Measurements from ENCODE around the gene RCCD1. TPM values are rescaled to one million over a fixed set of nuclear protein-coding genes. Genes with fewer than 3 reads are reported as not detected.

RCCD1 gene
- total and polyA plus RNA-seq, 2 of the 8 experiments (the other 6 are each of a cell fraction or from before 2014, with no cell fraction given) = 9.9 to 18.8 TPM

- FAIRE-seq (no peak), DNase-seq (ENCODE audit: low read depth in 1 of 2, low spot score in 2 of 2) (no peak)
- H3K4me3 ChIP-seq (ENCODE audit: extremely low read depth in 1 of 4, insufficient read depth in 2 of 4, low read depth in 3 of 4, low read length in 4 of 4) = no peak overlapping the region
- CTCF ChIA-PET (ENCODE audit: partially characterized antibody) = interaction anchor here (1.1 to 19.2 kb wide), 6 partner anchors 9 to 310 kb away, joined by 3 to 306 read pairs (median 6); partner anchors contain the start of genes HDDC3 and UNC45A
- peaks cover 5 to 6% of the 10 kb centered on the region in 2 experiments for H4K20me1 ChIP-seq (replicated peaks in 1 of 2; ENCODE audit: control insufficient read depth in 1 of 2, insufficient read depth in 2 of 2, low read length in 2 of 2)
- POLR2A ChIA-PET (ENCODE audit: partially characterized antibody) = interaction anchor here (0.6 to 1.4 kb wide), 6 partner anchors 8 to 86 kb away, joined by 3 to 5 read pairs (median 3); no protein-coding TSS in a partner anchor
- peaks cover 3% of the 10 kb centered on the region; the same call in 1 of the 2 replicates for H3K79me1 ChIP-seq (ENCODE audit: low read depth, low read length)
- H3K9me3 ChIP-seq (ENCODE audit: insufficient read depth in 2 of 2, low read depth in 1 of 2, low read length in 1 of 2) = no peaks in the 10 kb centered on the region
- H3K23ac ChIP-seq (ENCODE audit: insufficient read length) = no peak overlapping the region
- peaks cover 0 to 6% of the 10 kb centered on the region in 2 experiments; a peak in 1 of 4 replicates for H3K79me2 ChIP-seq (ENCODE audit: control insufficient read depth in 1 of 2, insufficient read depth in 2 of 2, low read length in 2 of 2)
- peaks cover 9 to 48% (median 30%) of the 10 kb centered on the region in 4 experiments for H3K36me3 ChIP-seq (ENCODE audit: control insufficient read depth in 2 of 4, insufficient read depth in 4 of 4, low read length in 3 of 4)
- no peak overlapping the region for H3K18ac ChIP-seq (ENCODE audit: extremely low read depth, low read length)
- TF ChIP-seq KDM5A (IDR thresholded peaks at IDR 0.05; ENCODE audit: low read length) = no peak
- no peak for TF ChIP-seq ZNF274 (IDR thresholded peaks at IDR 0.05; ENCODE audit: borderline replicate concordance, extremely low read depth, low read length)
- TF ChIP-seq CBX8 (IDR thresholded peaks at IDR 0.05; ENCODE audit: borderline replicate concordance, low read depth, low read length) = no peak
- TF ChIP-seq EZH2 (IDR thresholded peaks at IDR 0.05; ENCODE audit: low read depth, low read length, severe bottlenecking) = no peak
- TF ChIP-seq TCF12 (IDR thresholded peaks at IDR 0.05; ENCODE audit: low read depth, low read length) = no peak
- no peak for TF ChIP-seq GABPA (IDR thresholded peaks at IDR 0.05; ENCODE audit: borderline replicate concordance, insufficient read depth, low read length)
- no peak for TF ChIP-seq RXRA (IDR thresholded peaks at IDR 0.05; ENCODE audit: insufficient read depth, low read depth, low read length)
- TF ChIP-seq CTBP2 (IDR thresholded peaks at IDR 0.05; ENCODE audit: borderline replicate concordance, insufficient read depth, insufficient read length, low read length) = no peak
- TF ChIP-seq EP300 (IDR thresholded peaks at IDR 0.05; ENCODE audit: borderline replicate concordance in 1 of 2, low read depth in 2 of 2, low read length in 2 of 2) = no peak
- TF ChIP-seq CREB1 (IDR thresholded peaks at IDR 0.05) = no peak
- no peak for TF ChIP-seq TAF7 (optimal IDR thresholded peaks at IDR 0.05; ENCODE audit: borderline replicate concordance, low read depth, low read length)
- no peak overlapping the region for H3K4me2 ChIP-seq (ENCODE audit: insufficient read depth in 1 of 2, low read depth in 2 of 2, low read length in 2 of 2)
- H3K27me3 ChIP-seq (replicated peaks in 1 of 4; ENCODE audit: control insufficient read depth in 3 of 4, extremely low read depth in 1 of 4, insufficient read depth in 3 of 4, low read length in 3 of 4) = no peaks in the 10 kb centered on the region
- no peak overlapping the region for H4K8ac ChIP-seq (ENCODE audit: extremely low read depth, insufficient read depth, low read length)
- no peak overlapping the region for H2BK15ac ChIP-seq (ENCODE audit: low read length)
- no peak overlapping the region for H3K4ac ChIP-seq (replicated peaks; ENCODE audit: insufficient read length, low read depth, low read length)
- H2BK20ac ChIP-seq (ENCODE audit: low read length) = no peak overlapping the region
- no peak overlapping the region for H3K27ac ChIP-seq (ENCODE audit: low read depth, low read length)
- WGBS, 2 experiments (ENCODE audit: extremely low coverage in 1 of 2, insufficient coverage in 1 of 2, insufficient read length in 1 of 2, insufficient replicate concordance in 2 of 2, low coverage in 1 of 2, low lambda C conversion rate in 2 of 2, missing lambda C conversion rate in 1 of 2) = 79% methylated on average over 4 of the region's 4 CpGs; no CpG with 5 or more reads in 1 of the 2 experiments
- peaks cover 0 to 10% (median 6%) of the 10 kb centered on the region in 4 experiments; a peak in 5 of 7 replicates for H3K4me1 ChIP-seq (replicated peaks in 1 of 4; ENCODE audit: control insufficient read depth in 3 of 4, insufficient read depth in 4 of 4, low read length in 3 of 4)
- no peak overlapping the region for H3K56ac ChIP-seq (replicated peaks; ENCODE audit: insufficient read length, low read depth, low read length)
- H2BK12ac ChIP-seq (ENCODE audit: low read depth, low read length) = no peak overlapping the region
- H2BK5ac ChIP-seq (ENCODE audit: low read depth, low read length) = no peak overlapping the region
- no peak overlapping the region for H3K14ac ChIP-seq (ENCODE audit: insufficient read length)
- H4K5ac ChIP-seq (ENCODE audit: insufficient read length, low read depth, low read length) = no peak overlapping the region
- H3K23me2 ChIP-seq (ENCODE audit: low read depth, low read length) = peaks cover 8% of the 10 kb centered on the region; the same call in 1 of the 2 replicates
- no peak overlapping the region for H2BK120ac ChIP-seq (replicated peaks; ENCODE audit: low read depth, low read length)
- H4K91ac ChIP-seq (replicated peaks; ENCODE audit: insufficient read length, low read length) = no peak overlapping the region
- no peak overlapping the region for H2AFZ ChIP-seq (ENCODE audit: low read length)
- H3K9ac ChIP-seq (replicated peaks in 1 of 4; ENCODE audit: extremely low read depth in 1 of 4, low read depth in 3 of 4, low read length in 3 of 4) = no peak overlapping the region
- H2AK5ac ChIP-seq (ENCODE audit: low read depth, low read length) = no peak overlapping the region
These were observed 7.3 kb downstream of the RCCD1 start for GRCh38 chr15:90962021-90962420.

Measured in H1 (cell line).